Small intestine (tissue), 7 donors: Measurements from ENCODE around the gene CPT1B. TPM values are rescaled to one million over a fixed set of nuclear protein-coding genes. Genes with fewer than 3 reads are reported as not detected.
A peak's percentile ranks its signal among the peaks of the same experiment; 100 is the strongest.
"Not testable (repeated sequence)": the region's sequence is repeated elsewhere in the genome, so short reads cannot be mapped to it uniquely, and the experiment has no call there.

Experiments used
- DNase-seq, 2 donors: peaks; one replicate each; pipeline versions ENCODE4 v3.0.0 to v3.0.0-alpha.2; 2013
- FAIRE-seq: peaks from 2 replicates; lab custom pipeline; 2012; peaks lifted over from hg19 to GRCh38; lab: Jason Lieb, UNC
- H3K27ac ChIP-seq, 3 donors: one replicate each; pipeline ENCODE4 v1.5.1; 2013; ENCODE audit warnings: low read length in 2 of 3, mild to moderate bottlenecking in 2 of 3, control low read depth in 1 of 3, inconsistent platforms in 1 of 3, low read depth in 1 of 3, moderate library complexity in 1 of 3
- H3K27me3 ChIP-seq, 3 donors: one replicate each; pipeline ENCODE4 v1.6.1; 2013; ENCODE audit warnings: low read length in 3 of 3, inconsistent platforms in 1 of 3; ENCODE audit not compliant: control insufficient read depth in 3 of 3, insufficient read depth in 3 of 3
- H3K36me3 ChIP-seq, 3 donors: one replicate each; pipeline ENCODE4 v1.6.1; 2013; ENCODE audit warnings: low read length in 3 of 3, inconsistent platforms in 1 of 3, low read depth in 1 of 3, mild to moderate bottlenecking in 1 of 3, moderate library complexity in 1 of 3; ENCODE audit not compliant: control insufficient read depth in 3 of 3, insufficient read depth in 2 of 3
- H3K4me1 ChIP-seq, 3 donors: one replicate each; pipeline ENCODE4 v1.6.1; 2013; ENCODE audit warnings: low read length in 2 of 3, inconsistent platforms in 1 of 3, low read depth in 1 of 3, mild to moderate bottlenecking in 1 of 3, moderate library complexity in 1 of 3; ENCODE audit not compliant: control insufficient read depth in 3 of 3, insufficient read depth in 2 of 3
- H3K4me3 ChIP-seq, 3 donors: one replicate each; pipeline ENCODE4 v1.5.1; 2013; ENCODE audit warnings: low read length in 3 of 3, control low read depth in 1 of 3, inconsistent platforms in 1 of 3, low read depth in 1 of 3, mild to moderate bottlenecking in 1 of 3, moderate library complexity in 1 of 3
- H3K9me3 ChIP-seq, 2 donors: one replicate each; pipeline ENCODE4 v1.6.1; 2013; ENCODE audit warnings: low read depth in 1 of 2, low read length in 1 of 2; ENCODE audit not compliant: control insufficient read depth in 2 of 2, insufficient read depth in 1 of 2
- WGBS, 3 donors: extraction: QIAGEN DNeasy Blood & Tissue Kit; methylation state at CpG; one replicate each; pipeline ENCODE4 v1.1.7; 2013; 5-methylcytosine and 5-hydroxymethylcytosine counted together
- polyA plus RNA-seq, 4 donors: library from polyadenylated mRNA; stranded (reverse) in 3 of 4; unstranded in 1 of 4; fragments of 200-250 nt in 3 of 4; fragments of 120-200 nt in 1 of 4; gene quantifications; one replicate each; pipeline versions ENCODE4 v1.2.1 to v1.2.3, GENCODE V29; 2013
- donor health status: healthy with polysubstance abuse.
- donor health status: control.
- donor health status: control.
- donor health status: Bipolar disorder and iron deficiency.
- donor health status: healthy.

Gene CPT1B
- polyA plus RNA-seq, 4 donors: 14.6 to 115 (median 42.4) TPM

- not testable (repeated sequence) for FAIRE-seq, H3K4me3 ChIP-seq, DNase-seq, H3K36me3 ChIP-seq, H3K9me3 ChIP-seq
- Histone ChIP-seq H3K27ac (peak overlapping the region in 1 of 3 donors; percentile 78), H3K27me3 (peaks cover 0 to 36% (median 0%) of the 10 kb centered on the region in 3 donors), H3K4me1 (peaks cover 2 to 49% (median 3%) of the 10 kb centered on the region in 3 donors)
- 53 to 68% (median 60%) methylated on average over 21 of the region's 21 CpGs for WGBS, 3 donors
These were observed 44.1 kb downstream of the CPT1B start for GRCh38 chr22:50533856-50534711.

GRCh38 chr22:50532824-50533796, 45.1 kb downstream of the CPT1B start:
- DNase-seq: no peak
- Histone ChIP-seq H3K27me3 (peaks cover 0 to 37% (median 0%) of the 10 kb centered on the region in 3 donors), H3K4me3 (no peak overlapping the region), H3K27ac (peak overlapping the region in 1 of 3 donors; percentile 78), H3K36me3 (no peaks in the 10 kb centered on the region), H3K4me1 (peaks cover 0 to 46% (median 4%) of the 10 kb centered on the region in 3 donors), H3K9me3 (no peaks in the 10 kb centered on the region)
- WGBS, 3 donors: 65 to 73% (median 70%) methylated on average over 19 of the region's 19 CpGs
- no peak for FAIRE-seq

GRCh38 chr22:50531962-50532674, 46.1 kb downstream of the CPT1B start:
- peak; percentile 74 to 85 for DNase-seq
- Histone ChIP-seq H3K4me3 (peak overlapping the region; percentile 45 to 76 (median 57)), H3K9me3 (no peaks in the 10 kb centered on the region), H3K4me1 (peaks cover 0 to 46% (median 6%) of the 10 kb centered on the region in 3 donors), H3K36me3 (peaks cover 0 to 3% (median 0%) of the 10 kb centered on the region in 3 donors), H3K27me3 (peaks cover 0 to 37% (median 0%) of the 10 kb centered on the region in 3 donors), H3K27ac (peak overlapping the region; percentile 84 to 100 (median 95))
- WGBS, 3 donors: 3 to 5% (median 5%) methylated on average over 34 to 56 of the region's 56 CpGs
- no peak for FAIRE-seq

GRCh38 chr22:50531546-50531961, 46.7 kb downstream of the CPT1B start:
- peaks cover 0 to 50% (median 6%) of the 10 kb centered on the region in 3 donors for H3K4me1 ChIP-seq
- WGBS, 3 donors: 1% methylated on average over 14 to 44 of the region's 44 CpGs

GRCh38 chr22:50530877-50531545, 47.2 kb downstream of the CPT1B start:
- 1 to 2% (median 1%) methylated on average over 48 to 53 of the region's 53 CpGs for WGBS, 3 donors
- no peak for FAIRE-seq

More at GRCh38 chr22:50531546-50531961, 46.7 kb downstream of the CPT1B start:
- DNase-seq: peak; percentile 62 to 78
- FAIRE-seq: no peak
- no peaks in the 10 kb centered on the region for H3K9me3 ChIP-seq
- H3K27me3 ChIP-seq: peaks cover 0 to 37% (median 0%) of the 10 kb centered on the region in 3 donors
- peak overlapping the region; percentile 84 to 100 (median 95) for H3K27ac ChIP-seq
- peak overlapping the region; percentile 45 to 76 (median 57) for H3K4me3 ChIP-seq
- peaks cover 0 to 3% (median 0%) of the 10 kb centered on the region in 3 donors for H3K36me3 ChIP-seq

GRCh38 chr22:50530580-50530876, 47.7 kb downstream of the CPT1B start:
- Histone ChIP-seq H3K4me3 (peak overlapping the region; percentile 45 to 76 (median 57)), H3K9me3 (no peaks in the 10 kb centered on the region), H3K27me3 (peaks cover 0 to 37% (median 0%) of the 10 kb centered on the region in 3 donors), H3K4me1 (peaks cover 0 to 52% (median 6%) of the 10 kb centered on the region in 3 donors), H3K27ac (peak overlapping the region; percentile 84 to 100 (median 95)), H3K36me3 (peaks cover 0 to 3% (median 0%) of the 10 kb centered on the region in 3 donors)
- FAIRE-seq (no peak), DNase-seq (no peak)
- 0 to 2% (median 0%) methylated on average over 14 to 21 of the region's 21 CpGs for WGBS, 3 donors

More at GRCh38 chr22:50530877-50531545, 47.2 kb downstream of the CPT1B start:
- Histone ChIP-seq H3K4me1 (peaks cover 0 to 52% (median 6%) of the 10 kb centered on the region in 3 donors), H3K27me3 (peaks cover 0 to 37% (median 0%) of the 10 kb centered on the region in 3 donors), H3K9me3 (no peaks in the 10 kb centered on the region), H3K36me3 (peaks cover 0 to 3% (median 0%) of the 10 kb centered on the region in 3 donors), H3K4me3 (peak overlapping the region; percentile 45 to 76 (median 57)), H3K27ac (peak overlapping the region; percentile 84 to 100 (median 95))
- DNase-seq: peak; percentile 91 to 93

- peak within 1 kb of the TSS; percentile 84 to 100 (median 95) for H3K27ac ChIP-seq
- H3K36me3 ChIP-seq: peaks cover 0 to 3% (median 0%) of the 10 kb centered on the region in 3 donors
- no peak for FAIRE-seq
- peak; percentile 91 to 92 for DNase-seq
- WGBS, 3 donors: 1% methylated on average over 59 to 92 of the region's 92 CpGs
- no peaks in the 10 kb centered on the region for H3K9me3 ChIP-seq
- H3K27me3 ChIP-seq: peaks cover 0 to 37% (median 0%) of the 10 kb centered on the region in 3 donors
- H3K4me1 ChIP-seq: peaks cover 0 to 52% (median 6%) of the 10 kb centered on the region in 3 donors
- H3K4me3 ChIP-seq: peak within 1 kb of the TSS; percentile 45 to 76 (median 57)
These were observed 48.2 kb downstream of the CPT1B start, which contains the start of gene TYMP for GRCh38 chr22:50529897-50530579. TSS of gene TYMP (minus strand) at chr22:50530012. CDS start at chr22:50529709, 303 bp downstream.
